BE2C (cell line): ENCODE measurements around the gene COL23A1.

Experiments used
- DNase-seq: peaks from one replicate; pipeline ENCODE4 v3.0.0-alpha.2; 2020
- H3K27me3 ChIP-seq: fragments of 250-450 bp; sonication (Bioruptor Pico); 2 replicates; pipeline ENCODE4 v1.5.1; 2020; ENCODE audit warnings: mild to moderate bottlenecking
- H3K36me3 ChIP-seq: fragments of 250-450 bp; sonication (Bioruptor Pico); 2 replicates; pipeline ENCODE4 v1.5.1; 2020; ENCODE audit warnings: mild to moderate bottlenecking
- H3K4me1 ChIP-seq: fragments of 250-450 bp; sonication (Bioruptor Pico); 2 replicates; pipeline ENCODE4 v1.5.1; 2020
- H3K4me3 ChIP-seq: 2 replicates; pipeline ENCODE4 v1.5.1; 2011; ENCODE audit warnings: low read depth, low read length
- H3K9me3 ChIP-seq: fragments of 250-450 bp; sonication (Bioruptor Pico); 2 replicates; pipeline ENCODE4 v1.5.1; 2020
- TF ChIP-seq, protein P1 (sequence below): IDR thresholded peaks from 2 replicates; pipeline ENCODE4 v1.5.1; 2012; ENCODE audit warnings: mild to moderate bottlenecking, low read depth, low read length

Gene COL23A1

GRCh38 chr5:178383919-178384815 is 206.0 kb downstream of the COL23A1 start:
- DNase-seq, result no peak
- H3K4me3 ChIP-seq, result no peak overlapping the region
- H3K27me3 ChIP-seq, result no peaks in the 10 kb centered on the region
- TF ChIP-seq, protein P1, sequence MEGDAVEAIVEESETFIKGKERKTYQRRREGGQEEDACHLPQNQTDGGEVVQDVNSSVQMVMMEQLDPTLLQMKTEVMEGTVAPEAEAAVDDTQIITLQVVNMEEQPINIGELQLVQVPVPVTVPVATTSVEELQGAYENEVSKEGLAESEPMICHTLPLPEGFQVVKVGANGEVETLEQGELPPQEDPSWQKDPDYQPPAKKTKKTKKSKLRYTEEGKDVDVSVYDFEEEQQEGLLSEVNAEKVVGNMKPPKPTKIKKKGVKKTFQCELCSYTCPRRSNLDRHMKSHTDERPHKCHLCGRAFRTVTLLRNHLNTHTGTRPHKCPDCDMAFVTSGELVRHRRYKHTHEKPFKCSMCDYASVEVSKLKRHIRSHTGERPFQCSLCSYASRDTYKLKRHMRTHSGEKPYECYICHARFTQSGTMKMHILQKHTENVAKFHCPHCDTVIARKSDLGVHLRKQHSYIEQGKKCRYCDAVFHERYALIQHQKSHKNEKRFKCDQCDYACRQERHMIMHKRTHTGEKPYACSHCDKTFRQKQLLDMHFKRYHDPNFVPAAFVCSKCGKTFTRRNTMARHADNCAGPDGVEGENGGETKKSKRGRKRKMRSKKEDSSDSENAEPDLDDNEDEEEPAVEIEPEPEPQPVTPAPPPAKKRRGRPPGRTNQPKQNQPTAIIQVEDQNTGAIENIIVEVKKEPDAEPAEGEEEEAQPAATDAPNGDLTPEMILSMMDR, result no peak
- H3K36me3 ChIP-seq, result no peaks in the 10 kb centered on the region
- H3K4me1 ChIP-seq, result no peaks in the 10 kb centered on the region
- no peaks in the 10 kb centered on the region for H3K9me3 ChIP-seq

GRCh38 chr5:178383301-178383918 is 206.8 kb downstream of the COL23A1 start:
- Histone ChIP-seq H3K36me3 (no peaks in the 10 kb centered on the region), H3K9me3 (no peaks in the 10 kb centered on the region), H3K27me3 (no peaks in the 10 kb centered on the region), H3K4me1 (no peaks in the 10 kb centered on the region), H3K4me3 (no peak overlapping the region)
- TF ChIP-seq, protein P1, result no peak
- no peak for DNase-seq

DNA sequence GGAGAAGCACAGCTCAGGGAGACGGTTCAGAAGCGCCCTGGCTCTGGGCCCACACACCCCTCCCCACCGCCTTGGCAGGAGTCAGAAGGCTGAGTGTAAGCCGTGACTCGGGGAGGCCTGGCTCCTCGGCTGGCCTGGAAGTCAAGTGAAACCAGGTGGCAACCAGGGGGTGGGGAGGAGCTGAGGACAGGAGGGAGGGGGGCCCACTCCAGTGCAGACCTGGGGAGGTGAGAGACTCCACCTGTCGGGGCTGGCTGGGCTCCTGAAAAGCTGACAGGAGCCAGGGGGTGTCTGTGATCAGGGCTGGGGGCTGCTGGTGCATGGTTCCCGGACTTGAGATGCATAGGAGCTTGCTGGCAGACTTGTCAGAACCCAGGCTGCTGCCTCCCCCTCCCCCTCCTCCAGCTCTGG is 207.4 kb downstream of the COL23A1 start:
- no peaks in the 10 kb centered on the region for H3K27me3 ChIP-seq
- no peaks in the 10 kb centered on the region for H3K9me3 ChIP-seq
- TF ChIP-seq, protein P1, result no peak
- DNase-seq, result no peak
- H3K4me3 ChIP-seq, result no peak overlapping the region
- H3K36me3 ChIP-seq, result no peaks in the 10 kb centered on the region
- no peaks in the 10 kb centered on the region for H3K4me1 ChIP-seq

DNA sequence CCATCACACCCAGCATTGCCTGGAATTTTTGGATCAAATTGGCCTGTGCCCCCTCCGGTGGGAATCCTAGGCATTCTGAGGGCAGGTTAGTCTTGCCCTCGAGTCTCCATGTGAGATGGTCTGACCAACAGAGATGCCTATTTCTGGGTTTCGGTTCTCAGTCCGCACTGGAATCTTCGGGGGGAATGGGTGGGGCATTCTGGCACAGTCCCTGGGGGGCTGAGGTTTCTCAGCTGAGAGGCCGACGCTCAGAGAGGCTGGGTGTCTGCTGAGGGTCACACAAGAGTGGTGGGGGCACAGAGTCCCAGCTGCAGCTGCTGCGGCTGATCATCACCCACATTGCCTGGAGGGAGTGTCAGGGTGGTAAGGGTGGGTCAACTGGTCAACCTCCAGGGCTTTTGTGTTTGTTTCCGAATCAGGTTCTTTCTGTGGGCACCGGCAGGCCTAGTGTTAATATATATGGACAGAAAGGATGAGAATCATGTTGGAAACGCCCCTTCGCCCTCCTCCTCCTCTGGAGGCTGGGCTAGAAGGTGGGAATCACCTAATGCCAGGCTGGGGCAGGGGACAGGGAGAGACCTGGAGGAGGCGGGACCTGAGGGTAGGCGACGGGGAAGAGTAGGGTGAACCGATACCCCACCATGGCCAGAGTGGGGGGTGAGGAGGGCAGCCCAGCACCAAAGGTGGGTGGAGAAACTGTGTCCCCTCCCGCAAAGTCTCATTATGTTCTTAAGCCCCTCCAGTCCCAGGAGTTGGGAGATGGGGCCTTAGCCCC is 208.1 kb downstream of the COL23A1 start:
- Histone ChIP-seq H3K4me3 (no peak overlapping the region), H3K36me3 (no peaks in the 10 kb centered on the region), H3K9me3 (no peaks in the 10 kb centered on the region), H3K27me3 (no peaks in the 10 kb centered on the region), H3K4me1 (no peaks in the 10 kb centered on the region)
- TF ChIP-seq, protein P1, result no peak
- no peak for DNase-seq

GRCh38 chr5:178381206-178381605 is 209.0 kb downstream of the COL23A1 start:
- Histone ChIP-seq H3K4me3 (no peak overlapping the region), H3K27me3 (no peaks in the 10 kb centered on the region), H3K9me3 (no peaks in the 10 kb centered on the region), H3K36me3 (no peaks in the 10 kb centered on the region), H3K4me1 (no peaks in the 10 kb centered on the region)
- no peak for DNase-seq
- TF ChIP-seq, protein P1, result no peak
